ENCODE measurements around the gene MEX3D. TPM values are rescaled to one million over a fixed set of nuclear protein-coding genes. Genes with fewer than 3 reads are reported as not detected.

MEX3D gene
- total RNA-seq, 1 donor from 2014 or later, result 55.0 TPM

- DNase-seq (ENCODE audit: low spot score in 2 of 2) (no peak), FAIRE-seq (no peak)
Observed at GRCh38 chr19:1508507-1508856, 59.6 kb downstream of the MEX3D start.

- DNase-seq (ENCODE audit: low spot score in 2 of 2) (peak; percentile 99), FAIRE-seq (peak; percentile 84)
Observed at GRCh38 chr19:1507763-1508506, 60.2 kb downstream of the MEX3D start.

DNA sequence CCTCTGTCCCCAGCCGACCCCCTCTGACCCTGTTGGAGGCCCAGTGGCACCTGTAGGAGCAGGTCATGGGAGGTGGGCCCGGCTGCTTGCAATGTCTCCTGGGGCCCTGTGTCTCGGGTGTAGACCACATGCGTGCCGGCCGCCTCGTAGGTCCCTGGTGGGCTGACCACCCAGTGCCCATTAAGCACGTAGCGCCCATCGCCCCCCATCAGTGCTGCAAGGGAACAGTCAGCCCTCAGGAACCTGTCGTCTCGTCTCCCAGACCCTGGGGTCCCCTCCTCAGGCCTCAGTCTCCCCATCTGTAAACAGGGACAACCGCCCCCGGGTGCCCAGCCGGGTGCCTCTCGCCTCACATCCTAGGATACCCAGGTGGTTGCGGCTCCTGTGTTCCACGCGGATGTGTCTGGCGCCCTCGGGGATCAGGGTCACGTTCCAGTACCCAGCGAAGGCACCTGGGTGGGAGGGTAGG lies 60.9 kb downstream of the MEX3D start:
- no peak for FAIRE-seq

DNA sequence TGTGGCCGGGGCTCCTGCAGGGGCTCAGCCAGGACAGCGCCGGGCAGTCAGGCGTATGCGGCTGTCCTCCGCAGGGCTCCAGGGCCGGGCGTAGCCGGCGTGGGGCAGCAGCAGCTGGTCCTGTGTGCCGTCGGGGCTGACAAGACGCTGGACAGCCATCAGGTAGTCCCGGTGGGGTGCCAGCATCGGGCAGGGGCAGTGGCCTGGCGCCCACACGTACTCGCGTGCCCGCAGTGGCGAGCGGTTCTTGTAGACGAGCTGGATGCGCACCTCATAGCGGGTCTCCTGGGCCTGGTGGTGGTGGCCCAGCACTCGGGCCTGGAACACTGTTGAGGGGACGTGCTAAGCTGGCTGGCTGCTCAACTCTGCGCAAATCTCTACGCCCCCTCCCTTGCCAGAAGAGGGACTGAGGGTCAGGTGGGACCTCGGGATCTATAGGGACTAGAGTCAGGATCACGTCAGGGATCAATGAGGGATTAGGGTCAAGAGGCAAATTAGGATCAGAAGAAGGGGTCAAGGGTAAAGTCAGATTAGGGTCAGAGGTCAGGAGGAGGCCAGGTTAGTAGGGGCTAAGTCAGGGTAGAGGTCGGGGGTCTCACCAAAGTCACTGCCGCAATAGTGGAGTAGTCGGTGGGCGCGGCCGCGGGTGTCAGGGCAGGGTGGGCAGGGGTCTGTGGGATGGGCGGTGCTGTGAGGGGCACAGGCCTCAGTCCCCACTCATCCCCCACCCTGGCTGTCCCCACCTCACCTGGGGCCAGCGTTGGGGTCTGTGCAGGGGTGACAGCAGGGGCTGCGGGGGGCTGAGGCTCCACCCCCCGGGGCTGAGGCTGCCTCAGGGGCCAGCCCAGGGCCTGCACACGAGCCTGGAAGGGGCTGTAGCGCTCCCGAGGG lies 61.9 kb downstream of the MEX3D start:
- FAIRE-seq (no peak), DNase-seq (ENCODE audit: low spot score in 2 of 2) (peak in 1 of 2 donors; percentile 30)

More for the DNA sequence above, 60.9 kb downstream of the MEX3D start:
- no peak for DNase-seq (ENCODE audit: low spot score in 2 of 2)

GRCh38 chr19:1505012-1505411 lies 63.1 kb downstream of the MEX3D start:
- DNase-seq (ENCODE audit: low spot score in 2 of 2), result no peak
- FAIRE-seq, result no peak

Small RNAs within 50 kb of the gene (small RNA-seq; reads per million reads assigned to genes)
- not detected for gene AC005943.2
- not detected for gene RN7SL477P
- gene RNU6-1223P, result not detected

Other genes with a start within 250 kb of the MEX3D start
- gene NDUFS7, start 184.4 kb downstream of the MEX3D start, total RNA-seq, result 27.7 TPM
- 15.5 TPM for gene GAMT, start 166.8 kb downstream of the MEX3D start, total RNA-seq
- 43.6 TPM for gene DAZAP1, start 160.7 kb downstream of the MEX3D start, total RNA-seq
- gene RPS15, start 129.9 kb downstream of the MEX3D start, total RNA-seq, result 276 TPM
- gene APC2, start 118.2 kb downstream of the MEX3D start, total RNA-seq, result 116 TPM
- gene C19orf25, start 89.1 kb downstream of the MEX3D start, total RNA-seq, result 17.9 TPM
- 3.7 TPM for gene PCSK4, start 78.0 kb downstream of the MEX3D start, total RNA-seq
- 2.4 TPM for gene REEP6, start 77.1 kb downstream of the MEX3D start, total RNA-seq
- under 0.01 TPM for gene ADAMTSL5, start 55.3 kb downstream of the MEX3D start, total RNA-seq
- not detected for gene PLK5, start 44.2 kb downstream of the MEX3D start, total RNA-seq
- 50.1 TPM for gene MBD3, start 24.5 kb upstream of the MEX3D start, total RNA-seq
- gene UQCR11, start 37.1 kb upstream of the MEX3D start, total RNA-seq, result 65.6 TPM
- 16.7 TPM for gene TCF3, start 84.3 kb upstream of the MEX3D start, total RNA-seq
- not detected for gene ONECUT3, start 185.2 kb upstream of the MEX3D start, total RNA-seq
- gene ATP8B3, start 244.0 kb upstream of the MEX3D start, total RNA-seq, result not detected

Data from frontal cortex (tissue), 4 donors.